Gastrocnemius medialis (tissue), 4 donors: ENCODE results near the gene SLC25A21.

Experiments used
- CTCF ChIP-seq, 5 experiments: fragments of 450-650 bp in 3 of 5; fragments of 200-600 bp in 2 of 5; sonication (generic) in 2 of 5; IDR thresholded peaks in 4 of 5; conservative IDR thresholded peaks in 1 of 5; 1 replicate in 4 of 5; 2 replicates in 1 of 5; pipeline ENCODE4 v1.5.1; 2016 to 2019; ENCODE audit warnings: antibody characterized with exemption in 5 of 5, mild to moderate bottlenecking in 3 of 5, moderate library complexity in 3 of 5
- POLR2A ChIP-seq, 2 donors: fragments of 450-650 bp; IDR thresholded peaks; one replicate each; pipeline ENCODE4 v1.6.1; 2017; ENCODE audit warnings: antibody characterized with exemption in 2 of 2, mild to moderate bottlenecking in 2 of 2, moderate library complexity in 2 of 2

- TF ChIP-seq CTCF (IDR thresholded peaks at IDR 0.05 in 4 of 5, conservative IDR thresholded peaks at IDR 0.05 in 1 of 5) (no peak), POLR2A (IDR thresholded peaks at IDR 0.05) (no peak)
Observed at GRCh38 chr14:36659010-36659821, 513.2 kb downstream of the SLC25A21 start.
